ENCODE data around the gene TXNRD1. TPM values are rescaled to one million over a fixed set of nuclear protein-coding genes. Genes with fewer than 3 reads are reported as not detected.

Gene TXNRD1
- total and polyA plus RNA-seq, 11 donors, result 26.6 to 384 (median 90.8) TPM

- H3K27me3 ChIP-seq, result no peaks in the 10 kb centered on the region
- no peaks in the 10 kb centered on the region for H3K9me3 ChIP-seq
- TF ChIP-seq CTCF (IDR thresholded peaks at IDR 0.05) (no peak), POLR2A (IDR thresholded peaks at IDR 0.05) (no peak)
- H3K4me3 ChIP-seq, result no peak overlapping the region
- no peaks in the 10 kb centered on the region for H3K36me3 ChIP-seq
- intact Hi-C loops (cut with DNase I), result no loop called here
- WGBS, 4 donors, result 37 to 55% (median 50%) methylated on average over 4 of the region's 4 CpGs
- no peak overlapping the region for H3K27ac ChIP-seq
- ATAC-seq, result peak in 1 of 4 donors; percentile 49
- H3K4me1 ChIP-seq, result peaks cover 0 to 5% (median 0%) of the 10 kb centered on the region in 12 donors
- DNase-seq, result no peak
These were observed 28.0 kb downstream of the TXNRD1 start for GRCh38 chr12:104243551-104243950.

GRCh38 chr12:104243971-104244370 lies 28.4 kb downstream of the TXNRD1 start:
- no peaks in the 10 kb centered on the region for H3K9me3 ChIP-seq
- H3K4me3 ChIP-seq, result no peak overlapping the region
- ATAC-seq, result no peak
- intact Hi-C loops (cut with DNase I), result no loop called here
- DNase-seq, result no peak
- no peaks in the 10 kb centered on the region for H3K36me3 ChIP-seq
- no peaks in the 10 kb centered on the region for H3K27me3 ChIP-seq
- WGBS, 4 donors, result 69 to 84% (median 81%) methylated on average over 1 of the region's 1 CpG
- H3K27ac ChIP-seq, result no peak overlapping the region
- peaks cover 0 to 5% (median 0%) of the 10 kb centered on the region in 12 donors for H3K4me1 ChIP-seq
- no peak for TF ChIP-seq CTCF (IDR thresholded peaks at IDR 0.05)
- TF ChIP-seq POLR2A (IDR thresholded peaks at IDR 0.05), result no peak

- ATAC-seq (no peak), DNase-seq (no peak)
- TF ChIP-seq CTCF (IDR thresholded peaks at IDR 0.05) (no peak), POLR2A (IDR thresholded peaks at IDR 0.05) (no peak)
- Histone ChIP-seq H3K4me1 (peaks cover 0 to 10% (median 0%) of the 10 kb centered on the region in 12 donors), H3K27ac (no peak overlapping the region), H3K27me3 (no peaks in the 10 kb centered on the region), H3K4me3 (no peak overlapping the region), H3K9me3 (no peaks in the 10 kb centered on the region), H3K36me3 (no peaks in the 10 kb centered on the region)
- intact Hi-C loops (cut with DNase I), result no loop called here
- WGBS, 4 donors, result 85 to 89% (median 85%) methylated on average over 5 of the region's 5 CpGs
These were observed 32.1 kb downstream of the TXNRD1 start for GRCh38 chr12:104247698-104248097.

- Histone ChIP-seq H3K4me1 (peaks cover 0 to 10% (median 0%) of the 10 kb centered on the region in 12 donors), H3K36me3 (no peaks in the 10 kb centered on the region), H3K27me3 (no peaks in the 10 kb centered on the region), H3K4me3 (no peak overlapping the region), H3K9me3 (no peaks in the 10 kb centered on the region), H3K27ac (no peak overlapping the region)
- TF ChIP-seq CTCF (IDR thresholded peaks at IDR 0.05) (no peak), POLR2A (IDR thresholded peaks at IDR 0.05) (no peak)
- ATAC-seq, result no peak
- 90 to 95% (median 94%) methylated on average over 8 of the region's 8 CpGs for WGBS, 4 donors
- no peak for DNase-seq
- intact Hi-C loops (cut with DNase I), result no loop called here
These were observed 32.9 kb downstream of the TXNRD1 start for GRCh38 chr12:104248444-104248843.
